Fibroblast of upper back skin (primary cell): Measurements from ENCODE around the gene SLC66A2.
A peak's percentile ranks its signal among the peaks of the same experiment; 100 is the strongest.

Experiments used
- DNase-seq: peaks from one replicate; pipeline ENCODE4 v3.0.0-alpha.2; 2013

The SLC66A2 gene

DNA sequence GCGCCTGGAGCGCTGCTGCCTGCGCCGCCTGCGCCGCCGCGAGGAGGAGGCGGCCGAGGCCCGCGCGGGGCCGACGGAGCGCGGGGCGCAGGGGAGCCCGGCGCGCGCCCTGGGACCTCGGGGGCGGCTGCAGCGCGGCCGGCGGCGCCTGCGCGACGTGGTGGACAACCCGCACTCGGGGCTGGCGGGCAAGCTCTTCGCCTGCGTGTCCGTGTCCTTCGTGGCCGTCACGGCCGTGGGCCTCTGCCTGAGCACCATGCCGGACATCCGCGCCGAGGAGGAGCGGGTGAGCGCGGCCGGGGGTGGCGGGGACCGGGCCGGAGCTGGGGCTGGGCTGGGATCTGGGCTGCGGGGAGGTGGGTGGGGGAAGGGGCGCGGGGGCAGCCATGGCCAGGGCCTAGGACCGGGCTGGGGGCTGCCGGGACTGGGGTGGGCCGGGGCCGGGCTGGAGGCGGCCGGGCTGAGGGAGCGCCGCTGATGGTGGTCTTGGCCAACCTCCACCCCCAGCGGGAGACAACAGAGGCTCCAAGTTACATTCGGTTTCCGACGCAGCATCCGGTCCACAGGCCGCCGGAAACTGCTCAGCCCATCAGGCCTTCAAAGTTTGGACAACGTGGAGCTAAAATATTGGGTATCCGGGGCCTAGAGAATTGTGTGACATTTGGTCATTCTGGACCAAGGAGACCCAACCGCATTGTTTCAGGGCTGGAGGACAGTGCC, 87.3 kb downstream of the SLC66A2 start:
- no peak for DNase-seq

DNA sequence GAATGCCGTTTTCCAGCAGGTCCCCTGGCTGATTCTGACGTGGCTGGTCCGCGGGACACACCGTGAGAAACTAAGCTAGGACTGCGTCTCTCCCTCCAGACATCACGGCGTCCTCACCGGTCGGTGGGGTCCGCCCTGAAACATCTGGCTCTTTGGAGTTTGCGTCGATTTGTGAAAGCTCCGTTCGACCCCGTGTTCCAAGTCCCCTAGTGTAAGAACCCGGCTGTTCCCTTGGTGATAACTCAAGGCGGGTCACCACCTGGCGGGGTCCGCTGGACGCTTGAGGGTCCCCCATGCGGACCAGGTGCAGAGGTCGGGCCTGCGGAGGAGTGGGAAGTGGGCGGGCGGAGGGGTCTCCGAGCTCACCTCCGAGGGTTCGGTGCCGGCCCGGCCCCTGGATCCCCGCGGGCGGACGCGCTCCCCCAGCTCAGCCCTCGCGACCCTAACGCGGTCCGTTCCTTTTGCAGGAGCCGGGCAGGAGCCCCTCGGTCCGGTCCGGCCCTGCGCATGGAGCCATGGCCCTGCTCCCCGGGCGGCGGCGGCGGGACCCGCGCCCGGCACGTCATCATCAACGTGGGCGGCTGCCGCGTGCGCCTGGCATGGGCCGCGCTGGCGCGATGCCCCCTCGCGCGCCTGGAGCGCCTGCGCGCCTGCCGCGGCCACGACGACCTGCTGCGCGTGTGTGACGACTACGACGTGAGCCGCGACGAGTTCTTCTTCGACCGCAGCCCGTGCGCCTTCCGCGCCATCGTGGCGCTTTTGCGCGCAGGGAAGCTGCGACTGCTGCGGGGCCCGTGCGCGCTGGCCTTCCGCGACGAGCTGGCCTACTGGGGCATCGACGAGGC, 88.1 kb downstream of the SLC66A2 start:
- DNase-seq: no peak

DNA sequence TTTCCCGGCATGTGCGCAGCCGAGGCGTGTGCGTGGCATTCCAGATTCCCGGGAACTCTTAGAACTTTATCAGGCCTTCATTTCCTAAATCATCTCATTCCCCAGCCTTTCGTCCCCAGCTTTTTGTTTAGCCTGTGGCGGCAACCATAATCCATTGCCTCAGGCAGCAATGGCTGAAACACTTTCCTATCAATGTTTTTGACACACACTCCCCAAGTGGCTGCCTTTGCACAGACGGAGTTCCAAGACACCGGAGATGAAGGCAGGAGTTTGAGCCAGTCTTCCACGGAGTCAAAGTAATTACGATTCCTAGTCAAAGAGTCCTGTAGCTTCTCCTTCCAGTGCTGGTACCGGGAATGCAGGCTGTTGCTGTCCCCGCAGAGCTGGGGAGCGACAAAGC, 88.9 kb downstream of the SLC66A2 start:
- no peak for DNase-seq

DNA sequence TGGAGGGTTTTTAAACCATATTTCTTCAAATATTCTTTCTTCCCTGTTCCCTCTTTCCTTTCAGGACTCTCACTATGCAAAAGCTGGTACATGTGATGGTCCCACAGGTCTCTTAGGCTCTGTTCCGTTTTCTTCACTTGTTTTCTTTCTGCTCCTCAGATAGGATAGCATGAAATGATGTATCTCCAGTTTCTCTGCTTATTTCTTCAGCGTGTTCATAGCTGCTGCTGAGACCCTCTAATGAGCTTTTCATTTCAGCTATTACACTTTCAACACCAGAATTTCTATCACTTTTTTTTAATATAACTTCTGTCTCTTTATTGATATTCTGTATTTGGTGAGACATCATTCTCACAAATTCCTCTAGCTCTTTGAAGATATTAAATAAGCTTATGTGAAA, 89.8 kb downstream of the SLC66A2 start:
- DNase-seq: no peak

DNA sequence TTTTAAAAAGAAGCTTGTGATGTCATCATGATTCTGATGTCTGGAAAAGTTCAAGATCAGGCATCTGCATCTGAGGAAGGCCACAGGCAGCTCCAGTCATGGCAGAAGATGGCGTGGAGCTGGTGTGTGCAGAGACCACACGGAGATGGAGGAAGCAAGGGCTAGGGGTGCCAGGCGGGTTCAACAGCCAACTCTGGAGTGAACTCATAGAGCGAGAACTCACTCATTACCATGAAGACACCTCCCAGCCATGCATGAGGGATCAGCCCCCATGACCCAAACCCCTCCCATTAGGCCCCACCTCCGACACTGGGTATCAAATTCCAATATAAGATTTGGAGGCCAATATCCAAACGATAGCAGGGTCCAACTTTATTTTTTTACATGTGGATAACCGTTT, 92.1 kb downstream of the SLC66A2 start:
- DNase-seq: no peak

DNA sequence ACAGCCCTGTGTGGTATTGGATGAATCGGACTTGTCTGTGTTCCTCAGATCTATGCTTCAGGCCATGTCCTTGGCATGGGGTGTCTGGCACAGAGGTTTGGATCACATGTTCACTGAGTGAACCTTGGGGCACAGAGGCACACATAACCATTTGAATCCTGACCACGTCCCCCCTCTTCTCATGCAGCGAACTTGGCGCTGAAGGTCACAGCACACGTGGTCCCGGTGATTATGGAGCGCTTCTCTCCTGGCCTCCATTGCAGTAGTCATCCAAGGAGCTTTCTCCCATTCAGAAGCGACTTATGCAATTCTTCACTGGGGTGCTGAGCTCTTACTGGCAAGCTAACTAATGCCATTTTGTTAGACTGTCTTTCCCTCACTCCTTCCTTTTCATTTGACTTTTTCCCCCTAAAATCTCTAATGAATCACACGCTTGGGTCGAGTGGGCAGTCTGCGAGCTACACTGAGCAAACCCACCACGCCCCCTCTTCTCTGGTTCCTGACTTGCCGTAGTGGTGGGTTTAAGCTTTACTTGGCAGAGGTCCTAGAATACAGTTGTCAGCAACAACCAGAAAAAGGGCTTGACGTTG, 94.3 kb downstream of the SLC66A2 start:
- DNase-seq: peak; percentile 54

DNA sequence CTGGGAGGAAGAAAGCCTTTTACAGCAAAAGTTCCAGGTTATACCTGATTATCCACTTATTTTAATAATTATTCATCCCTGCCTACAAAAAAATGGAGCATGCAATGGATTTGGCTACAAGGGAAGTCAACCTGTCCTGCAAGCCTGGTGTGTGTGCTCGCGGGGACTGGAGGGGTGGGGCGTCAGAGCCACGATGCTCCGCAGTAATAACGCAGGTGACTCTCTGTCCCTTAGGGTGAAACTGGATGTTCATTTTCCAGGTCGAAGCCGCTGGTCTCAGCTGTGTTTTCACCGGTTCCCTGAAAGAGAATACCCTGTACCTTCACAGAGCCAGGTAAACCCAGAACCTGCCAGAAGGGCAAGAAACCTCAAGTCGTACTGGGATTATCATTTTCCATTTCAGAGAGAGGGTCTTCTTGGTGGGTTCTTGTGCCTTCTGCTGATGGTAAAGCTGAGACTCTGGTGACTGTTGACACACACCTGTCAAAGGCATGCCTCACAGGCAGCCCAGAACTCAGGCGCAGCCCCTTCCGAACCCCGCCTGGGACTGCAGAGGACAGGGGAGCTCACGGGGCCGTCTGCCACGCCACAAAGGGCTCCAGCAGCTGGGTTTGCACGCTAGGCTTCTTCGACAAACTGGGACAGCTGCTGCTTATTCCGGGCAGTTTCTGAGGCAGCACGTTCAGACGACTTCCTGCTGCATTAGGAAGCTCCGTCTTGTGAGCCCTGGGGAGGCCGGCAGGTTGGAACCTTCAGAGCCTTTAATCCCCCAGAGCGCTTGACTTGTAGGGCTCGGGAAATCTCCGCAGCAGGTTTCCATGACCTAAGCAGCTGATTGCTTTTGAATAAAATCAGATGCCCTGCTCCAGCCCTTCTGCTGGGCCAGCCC, 95.1 kb downstream of the SLC66A2 start:
- DNase-seq: peak; percentile 15

DNA sequence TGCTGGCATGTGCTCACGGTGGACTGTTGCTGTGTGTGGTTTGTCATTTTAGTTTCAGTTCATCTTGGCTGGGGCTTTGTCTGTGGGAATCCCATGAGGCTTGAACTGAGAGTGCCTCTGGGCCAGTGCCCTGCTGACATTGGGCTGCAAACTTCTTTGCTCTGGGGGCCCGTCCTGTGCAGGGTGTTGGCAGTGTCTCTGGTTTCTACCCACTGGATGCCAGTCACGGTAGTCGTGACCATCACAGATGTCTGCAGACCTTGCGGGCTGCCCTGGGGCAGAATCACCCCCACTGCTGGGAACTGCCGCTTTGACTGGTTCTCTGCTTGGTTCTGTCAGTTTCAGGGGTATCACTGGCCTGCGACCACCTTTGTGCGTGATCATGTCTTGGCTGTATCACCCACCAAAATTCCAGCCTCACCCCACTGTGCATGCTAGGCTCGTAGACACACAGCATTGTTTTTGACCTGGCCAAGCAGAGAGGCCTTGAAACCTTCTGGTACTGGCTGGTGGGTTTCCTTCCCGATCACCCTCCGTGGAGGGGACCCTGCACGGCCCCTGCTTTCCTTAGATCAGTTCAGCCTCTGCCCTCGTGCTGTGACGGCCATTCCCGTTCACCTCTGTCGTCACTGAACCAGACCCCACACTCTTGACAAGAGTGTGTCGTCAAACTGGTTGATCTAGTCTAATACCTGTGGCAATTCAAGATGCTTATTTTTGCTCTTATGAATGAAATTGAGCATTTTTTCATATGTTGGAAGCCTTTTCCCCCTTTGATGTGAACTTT, 96.1 kb downstream of the SLC66A2 start:
- DNase-seq: no peak

DNA sequence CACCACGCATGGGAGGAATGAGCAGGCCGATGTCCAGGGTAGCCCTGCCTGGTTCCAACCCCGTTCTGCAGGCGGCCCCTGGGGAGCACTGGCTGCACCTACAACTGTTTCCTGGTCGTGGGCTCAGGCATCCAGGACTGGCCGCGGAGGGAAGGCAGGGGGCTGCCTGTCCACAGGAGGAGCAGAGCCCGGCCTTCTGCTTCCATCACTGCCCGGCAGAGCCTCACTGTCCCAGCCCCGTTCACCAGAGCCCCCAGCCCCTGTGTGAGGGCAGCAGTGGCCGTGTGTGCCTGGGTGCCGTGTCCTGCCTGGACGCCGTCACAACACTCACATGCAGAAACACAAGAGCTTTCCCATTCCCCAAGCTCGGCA, 97.5 kb downstream of the SLC66A2 start:
- no peak for DNase-seq

DNA sequence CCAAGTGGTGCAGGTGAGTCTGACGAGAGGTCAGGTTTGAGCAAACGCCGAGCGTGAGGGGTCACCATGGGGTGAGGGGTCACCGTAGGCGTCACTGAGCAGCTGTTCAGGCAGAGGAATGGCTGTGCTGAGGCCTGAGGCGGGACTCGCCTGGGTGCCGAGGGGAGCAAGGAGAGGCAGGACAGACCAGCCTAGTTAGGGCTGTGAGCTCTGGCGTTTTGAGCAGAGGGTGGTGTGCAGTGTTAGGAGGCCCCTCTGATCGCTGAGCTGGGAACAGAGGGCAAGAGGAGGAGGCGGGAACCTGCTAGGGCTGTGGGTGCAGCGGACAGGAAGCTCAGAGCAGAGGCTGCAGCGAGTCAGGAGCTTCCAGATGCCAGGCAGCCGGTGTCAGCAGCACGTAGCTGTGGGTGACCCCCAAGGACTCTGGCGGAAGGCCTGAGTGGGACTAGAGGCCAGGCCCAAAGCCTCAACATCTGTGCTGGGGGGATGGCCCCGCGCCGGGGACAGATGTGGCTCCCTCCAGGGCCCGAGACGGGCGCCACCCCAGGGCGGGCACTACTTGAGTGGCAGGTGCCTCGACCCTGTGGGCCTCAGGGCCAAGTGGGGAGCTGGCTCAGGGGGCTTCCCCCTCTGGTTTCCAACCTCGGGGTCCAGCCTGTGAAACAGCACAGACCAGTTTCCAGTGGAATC, 98.0 kb downstream of the SLC66A2 start:
- DNase-seq: no peak

DNA sequence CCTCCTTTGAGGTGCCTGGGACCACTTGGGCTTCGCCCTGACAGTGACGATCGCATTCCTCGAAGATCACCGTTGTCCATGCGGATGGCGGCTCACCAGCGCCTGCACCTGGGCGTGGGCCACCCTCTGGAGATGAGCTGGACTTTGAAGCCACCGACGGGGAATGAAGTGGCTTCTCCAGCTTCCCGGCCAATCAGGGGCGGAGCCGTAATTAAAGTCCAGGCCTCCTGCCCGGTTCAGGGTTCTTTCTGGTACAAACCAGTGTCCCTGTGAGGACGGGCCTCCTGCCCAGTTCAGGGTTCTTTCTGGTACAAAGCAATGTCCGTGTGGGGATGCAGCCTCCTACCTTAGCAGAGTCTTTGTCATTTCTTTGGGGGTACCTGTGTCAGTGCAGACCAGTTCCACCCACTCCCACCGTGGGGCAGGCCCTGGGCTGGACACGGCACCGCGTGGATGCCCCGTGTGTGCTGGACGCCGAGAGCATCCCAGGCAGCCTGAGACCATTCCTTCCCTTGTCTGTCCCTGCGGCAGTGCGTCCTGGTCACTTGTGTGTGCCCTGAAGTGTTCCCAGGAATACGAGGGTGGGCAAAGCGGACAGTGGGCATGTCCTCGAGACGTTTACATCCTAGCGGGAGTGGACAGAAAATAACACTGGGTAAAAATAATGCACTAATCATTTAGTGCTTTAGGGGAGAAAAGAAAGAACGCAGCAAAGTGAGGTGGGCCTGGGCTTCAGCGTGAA, 98.7 kb downstream of the SLC66A2 start:
- no peak for DNase-seq
